NAMALWA (cell line): ENCODE results near the gene GOLGA8B.
"Not testable (repeated sequence)": the region's sequence is repeated elsewhere in the genome, so short reads cannot be mapped to it uniquely, and the experiment has no call there.

Experiments used
- DNase-seq: peaks from one replicate; pipeline ENCODE4 v3.0.0-alpha.2; 2015; ENCODE audit warnings: low spot score

GOLGA8B gene

GRCh38 chr15:34597316-34597715 lies 13.9 kb upstream of the GOLGA8B start:
- DNase-seq: no peak

GRCh38 chr15:34594361-34594760 lies 10.9 kb upstream of the GOLGA8B start:
- DNase-seq: no peak

DNA sequence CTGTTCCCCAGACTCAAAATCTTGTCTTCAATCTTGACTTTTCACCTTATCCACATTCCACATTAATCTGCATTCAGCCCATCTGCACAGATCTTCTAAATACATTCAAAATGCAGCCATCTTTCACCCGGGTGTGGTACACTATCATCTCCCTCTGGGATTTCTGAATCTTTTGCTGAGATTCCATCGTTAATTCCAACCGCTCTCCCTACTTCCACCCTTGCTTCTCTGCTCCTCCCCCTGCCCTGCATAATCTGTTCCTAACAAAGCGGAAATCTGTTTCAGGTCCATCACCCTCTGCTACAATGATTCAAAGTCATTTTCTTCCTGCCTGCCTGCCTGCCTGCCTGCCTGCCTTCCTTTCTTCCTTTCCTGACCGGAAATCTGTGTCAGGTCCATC lies 7.9 kb upstream of the GOLGA8B start:
- no peak for DNase-seq

DNA sequence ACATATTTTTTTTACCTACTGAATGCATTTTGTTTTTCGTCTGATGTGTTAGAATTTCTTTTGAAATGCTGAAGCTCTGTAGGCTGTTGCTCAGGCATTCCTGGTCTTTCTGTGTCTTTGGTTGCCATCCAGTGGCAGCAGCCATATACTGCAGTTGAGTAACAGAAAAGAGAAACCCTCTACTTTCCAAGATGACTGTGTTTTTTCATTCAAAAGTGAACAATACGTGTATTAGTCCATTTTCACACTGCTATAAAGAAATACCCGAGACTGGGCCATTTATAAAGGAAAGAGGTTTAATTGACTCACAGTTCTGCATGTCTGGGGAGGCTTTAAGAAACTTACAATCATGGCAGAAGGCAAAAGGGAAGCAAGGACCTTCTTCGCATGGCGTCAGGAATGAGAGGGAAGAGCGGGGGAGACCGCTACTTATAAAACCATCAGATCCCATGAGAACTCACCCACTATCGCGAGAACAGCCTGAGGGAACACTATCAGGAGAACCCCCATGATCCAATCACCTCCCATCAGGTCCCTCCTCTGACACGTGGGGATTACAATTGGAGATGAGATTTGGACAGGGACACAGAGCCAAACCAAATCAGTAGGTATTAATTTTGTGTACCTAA lies 4.7 kb upstream of the GOLGA8B start:
- DNase-seq: peak; percentile 82

DNA sequence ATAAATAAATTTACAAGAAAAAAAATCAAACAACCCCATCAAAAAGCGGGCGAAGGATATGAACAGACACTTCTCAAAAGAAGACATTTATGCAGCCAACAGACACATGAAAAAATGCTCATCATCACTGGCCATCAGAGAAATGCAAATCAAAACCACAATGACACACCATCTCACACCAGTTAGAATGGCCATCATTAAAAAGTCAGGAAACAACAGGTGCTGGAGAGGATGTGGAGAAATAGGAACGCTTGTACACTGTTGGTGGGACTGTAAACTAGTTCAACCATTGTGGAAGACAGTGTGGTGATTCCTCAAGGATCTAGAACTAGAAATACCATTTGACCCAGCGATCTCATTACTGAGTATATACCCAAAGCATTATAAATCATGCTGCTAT lies 2.5 kb upstream of the GOLGA8B start:
- DNase-seq: not testable (repeated sequence)

- DNase-seq: no peak
Measured at GRCh38 chr15:34584996-34585395, 1.5 kb upstream of the GOLGA8B start.

GRCh38 chr15:34584330-34584668 lies 848 bp upstream of the GOLGA8B start:
- DNase-seq: no peak

- peak; percentile 51 for DNase-seq
Measured at GRCh38 chr15:34582461-34583371, 735 bp downstream of the GOLGA8B start.

- DNase-seq: not testable (repeated sequence)
Measured at GRCh38 chr15:34581687-34582460, 1.6 kb downstream of the GOLGA8B start.

GRCh38 chr15:34581043-34581365 lies 2.4 kb downstream of the GOLGA8B start:
- DNase-seq: no peak

DNA sequence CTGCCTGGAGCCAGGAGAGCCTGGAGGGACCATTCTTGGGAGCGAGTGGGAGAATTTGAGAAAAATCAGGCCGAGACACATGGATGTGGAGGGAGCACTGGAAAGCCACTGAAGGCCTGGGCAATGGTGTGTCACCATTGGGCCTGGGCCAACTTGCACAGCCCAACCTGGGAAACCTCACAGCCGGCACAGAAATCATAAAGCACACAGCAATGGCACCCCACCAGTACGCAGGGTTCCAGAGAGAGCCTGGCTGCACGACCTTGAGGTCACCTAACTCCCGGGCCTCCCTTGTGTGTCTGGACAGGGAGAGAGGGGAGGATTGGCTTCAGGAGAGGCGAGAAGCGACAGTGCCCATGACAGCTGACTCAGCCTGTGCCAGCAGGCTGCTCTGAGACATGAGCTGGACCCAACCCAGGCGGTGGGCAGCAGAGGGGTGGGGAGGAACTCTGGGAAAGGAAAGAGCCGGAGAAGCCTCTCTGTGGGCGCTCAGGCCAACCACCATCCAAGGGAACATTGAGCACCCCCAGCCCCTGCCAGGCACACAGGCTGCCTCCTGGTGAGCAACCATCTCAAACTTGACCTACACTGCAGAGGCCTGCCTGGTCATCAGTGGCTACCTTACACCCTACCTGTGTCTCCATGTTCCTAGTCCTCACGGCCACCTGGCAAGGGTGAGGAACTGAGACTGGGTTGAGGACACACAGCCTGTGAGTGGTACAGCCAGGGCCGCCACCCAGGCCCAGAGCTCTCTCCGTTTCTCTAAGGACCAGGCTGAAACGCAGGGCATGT lies 3.0 kb downstream of the GOLGA8B start:
- not testable (repeated sequence) for DNase-seq

GRCh38 chr15:34578283-34578674 lies 5.2 kb downstream of the GOLGA8B start:
- DNase-seq: no peak

- DNase-seq: not testable (repeated sequence)
Measured at GRCh38 chr15:34577658-34578282, 5.7 kb downstream of the GOLGA8B start.

DNA sequence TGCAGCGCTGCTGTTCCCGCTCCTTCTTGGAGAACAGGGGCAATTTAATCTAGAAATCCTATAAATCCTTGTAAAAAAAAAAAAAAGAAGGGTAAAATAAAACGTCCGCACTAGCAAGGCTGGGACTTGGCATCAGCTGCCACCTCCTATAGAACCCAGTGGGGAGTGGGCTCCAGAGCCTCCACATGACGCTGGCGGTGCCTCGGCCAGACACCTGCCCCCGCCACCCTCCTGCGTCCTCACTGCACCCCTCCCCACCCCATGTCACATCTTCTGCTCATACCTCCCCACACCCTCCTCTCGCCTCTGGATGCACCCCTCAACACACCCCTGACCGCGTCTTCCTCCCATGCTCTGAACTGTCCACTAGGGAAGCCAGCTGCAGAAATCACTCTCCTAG lies 8.4 kb downstream of the GOLGA8B start:
- not testable (repeated sequence) for DNase-seq

DNA sequence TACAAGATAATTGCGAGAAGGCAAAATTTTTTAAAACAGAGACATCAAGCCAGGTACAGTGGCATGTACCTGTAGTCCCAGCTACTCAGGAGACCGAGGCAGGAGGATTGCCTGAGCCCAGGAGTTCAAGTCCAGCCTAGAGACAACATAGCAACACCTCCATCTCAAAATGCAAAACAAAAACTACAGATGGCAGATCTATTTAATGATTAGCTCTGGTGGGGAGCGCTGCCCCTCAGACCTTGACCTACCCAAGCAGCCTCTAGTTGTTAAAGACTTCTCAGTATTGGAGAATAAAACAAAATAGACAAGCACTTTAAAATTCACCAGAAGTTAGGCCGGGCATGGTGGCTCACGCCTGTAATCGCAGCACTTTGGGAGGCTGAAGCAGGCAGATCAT lies 10.5 kb downstream of the GOLGA8B start:
- not testable (repeated sequence) for DNase-seq

GRCh38 chr15:34572019-34572641 lies 11.3 kb downstream of the GOLGA8B start:
- not testable (repeated sequence) for DNase-seq

GRCh38 chr15:34569670-34570396 lies 13.6 kb downstream of the GOLGA8B start:
- DNase-seq: not testable (repeated sequence)

GRCh38 chr15:34567174-34567573 lies 16.3 kb downstream of the GOLGA8B start:
- not testable (repeated sequence) for DNase-seq

- not testable (repeated sequence) for DNase-seq
Measured at GRCh38 chr15:34564711-34565110, 18.7 kb downstream of the GOLGA8B start.

DNA sequence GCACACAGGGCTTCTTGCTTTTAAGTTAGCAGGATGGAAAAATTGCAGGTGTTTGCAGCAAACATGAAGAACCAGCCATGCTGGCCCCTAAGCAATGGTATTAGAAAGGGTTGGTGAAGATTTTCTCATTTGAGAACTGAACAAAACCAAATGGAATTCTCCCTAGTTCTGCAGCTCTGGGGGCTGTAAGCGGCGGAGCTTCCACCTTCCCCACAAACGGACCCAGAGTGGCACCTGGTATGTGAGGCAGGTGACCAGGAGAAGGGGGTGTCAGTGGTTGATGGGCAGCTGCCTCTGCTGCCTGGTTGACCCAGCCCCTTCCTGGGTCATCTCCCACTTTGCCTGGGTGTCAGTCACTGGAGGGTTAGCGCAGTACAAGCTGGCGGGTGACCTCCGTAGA lies 22.6 kb downstream of the GOLGA8B start:
- DNase-seq: not testable (repeated sequence)
